Endothelial cell (in vitro differentiated cells): ENCODE results near the gene ROPN1L. TPM values are rescaled to one million over a fixed set of nuclear protein-coding genes. Genes with fewer than 3 reads are reported as not detected.

Experiments used
- DNase-seq: peaks from one replicate; pipeline ENCODE4 v3.0.0; 2021; ENCODE audit warnings: low spot score
- H3K27ac Mint-ChIP-seq: one replicate; pipeline ENCODE4 v1.8.0; 2021; ENCODE audit warnings: mixed read lengths, inconsistent platforms; ENCODE audit not compliant: unreplicated experiment
- H3K27me3 Mint-ChIP-seq: one replicate; pipeline ENCODE4 v1.8.0; 2021; ENCODE audit warnings: mild to moderate bottlenecking, moderate library complexity, mixed read lengths, inconsistent platforms; ENCODE audit not compliant: unreplicated experiment
- H3K36me3 Mint-ChIP-seq: one replicate; pipeline ENCODE4 v1.8.0; 2021; ENCODE audit warnings: mild to moderate bottlenecking, low read depth, mixed read lengths, inconsistent platforms; ENCODE audit not compliant: unreplicated experiment
- H3K4me1 Mint-ChIP-seq: one replicate; pipeline ENCODE4 v1.8.0; 2021; ENCODE audit warnings: mild to moderate bottlenecking, mixed read lengths, inconsistent platforms; ENCODE audit not compliant: unreplicated experiment
- H3K4me3 Mint-ChIP-seq: one replicate; pipeline ENCODE4 v1.8.0; 2021; ENCODE audit warnings: mild to moderate bottlenecking, mixed read lengths, inconsistent platforms; ENCODE audit not compliant: unreplicated experiment
- H3K9me3 Mint-ChIP-seq: one replicate; pipeline ENCODE4 v1.8.0; 2021; ENCODE audit warnings: mixed read lengths, inconsistent platforms; ENCODE audit not compliant: unreplicated experiment
- total RNA-seq: library from RNA; stranded (reverse); fragmentation: NEBNext Ultra II Directional; extraction: Animal tissue kit (Norgen Biotek cat#: 25700); gene quantifications from one replicate; pipeline ENCODE4 v1.2.1, GENCODE V29; 2021; ENCODE audit not compliant: unreplicated experiment
- TF ChIP-seq, protein P1 (sequence below): fragments of 200-600 bp; sonication (generic); IDR thresholded peaks from one replicate; pipeline ENCODE4 v1.5.0; 2021; ENCODE audit warnings: antibody characterized with exemption; ENCODE audit not compliant: unreplicated experiment

The ROPN1L gene
- total RNA-seq, 1 donor from 2014 or later = 4.0 TPM

DNA sequence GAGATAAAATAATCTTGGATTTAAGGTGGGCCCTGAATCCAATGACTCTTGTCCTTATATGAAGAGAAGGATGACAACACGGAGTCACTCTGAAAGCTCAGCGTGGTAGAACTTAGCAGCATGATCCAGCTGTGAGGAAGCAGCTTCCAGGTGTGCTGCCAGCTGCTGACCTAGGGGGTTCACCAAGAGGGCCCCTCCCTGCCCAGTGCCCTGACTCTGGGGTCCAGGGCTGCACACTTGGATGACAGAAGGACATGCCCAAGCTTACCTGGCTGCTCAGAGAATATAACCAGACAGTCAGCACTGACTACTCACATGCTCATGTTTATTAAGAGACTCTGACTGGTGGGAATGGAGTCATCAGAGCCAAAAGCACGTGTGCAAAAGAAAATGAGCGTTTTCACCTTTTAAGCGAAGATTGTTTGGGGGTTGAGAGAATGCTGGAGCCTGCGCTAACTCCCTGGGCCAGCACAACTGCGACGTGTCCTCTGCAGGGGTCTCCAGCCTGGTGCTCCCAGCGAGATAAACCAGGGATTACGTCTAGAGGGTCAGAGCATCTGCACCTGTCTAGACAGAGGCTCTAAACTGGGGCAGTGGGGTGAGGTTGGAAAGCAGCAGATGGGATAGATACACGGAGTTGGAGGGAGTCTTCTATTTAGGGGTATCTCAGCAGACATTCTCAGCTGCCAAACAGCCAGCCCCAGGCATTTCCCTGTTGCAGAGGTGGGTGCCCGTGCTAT is 41.3 kb downstream of the ROPN1L start:
- H3K36me3 Mint-ChIP-seq = peaks cover 6% of the 10 kb centered on the region
- TF ChIP-seq, protein P1, sequence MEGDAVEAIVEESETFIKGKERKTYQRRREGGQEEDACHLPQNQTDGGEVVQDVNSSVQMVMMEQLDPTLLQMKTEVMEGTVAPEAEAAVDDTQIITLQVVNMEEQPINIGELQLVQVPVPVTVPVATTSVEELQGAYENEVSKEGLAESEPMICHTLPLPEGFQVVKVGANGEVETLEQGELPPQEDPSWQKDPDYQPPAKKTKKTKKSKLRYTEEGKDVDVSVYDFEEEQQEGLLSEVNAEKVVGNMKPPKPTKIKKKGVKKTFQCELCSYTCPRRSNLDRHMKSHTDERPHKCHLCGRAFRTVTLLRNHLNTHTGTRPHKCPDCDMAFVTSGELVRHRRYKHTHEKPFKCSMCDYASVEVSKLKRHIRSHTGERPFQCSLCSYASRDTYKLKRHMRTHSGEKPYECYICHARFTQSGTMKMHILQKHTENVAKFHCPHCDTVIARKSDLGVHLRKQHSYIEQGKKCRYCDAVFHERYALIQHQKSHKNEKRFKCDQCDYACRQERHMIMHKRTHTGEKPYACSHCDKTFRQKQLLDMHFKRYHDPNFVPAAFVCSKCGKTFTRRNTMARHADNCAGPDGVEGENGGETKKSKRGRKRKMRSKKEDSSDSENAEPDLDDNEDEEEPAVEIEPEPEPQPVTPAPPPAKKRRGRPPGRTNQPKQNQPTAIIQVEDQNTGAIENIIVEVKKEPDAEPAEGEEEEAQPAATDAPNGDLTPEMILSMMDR = no peak
- H3K4me1 Mint-ChIP-seq = peaks cover 13% of the 10 kb centered on the region
- no peaks in the 10 kb centered on the region for H3K27me3 Mint-ChIP-seq
- no peak for DNase-seq
- no peak overlapping the region for H3K4me3 Mint-ChIP-seq
- H3K27ac Mint-ChIP-seq = no peak overlapping the region
- no peaks in the 10 kb centered on the region for H3K9me3 Mint-ChIP-seq

DNA sequence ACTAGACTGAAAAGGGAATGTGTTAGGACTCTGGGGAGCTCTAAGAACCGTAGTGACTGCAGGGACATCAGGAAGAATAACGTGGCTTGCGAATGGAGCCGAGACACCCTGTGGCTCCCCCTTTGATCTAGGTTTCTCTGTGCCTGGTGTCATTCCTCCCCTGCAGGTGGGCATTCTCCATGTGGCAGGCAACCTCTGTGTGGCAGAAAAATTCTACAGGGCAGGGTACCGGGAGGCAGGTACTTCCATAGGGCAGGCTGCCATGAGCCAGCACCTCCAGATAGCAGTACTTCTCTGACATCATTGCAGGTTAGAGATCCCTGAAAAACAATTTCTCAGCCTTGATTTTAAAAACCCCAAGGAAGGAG is 43.1 kb downstream of the ROPN1L start:
- TF ChIP-seq, protein P1 = no peak
- Mint-ChIP-seq H3K4me3 (no peak overlapping the region), H3K27me3 (peaks cover 1% of the 10 kb centered on the region), H3K4me1 (peaks cover 12% of the 10 kb centered on the region), H3K36me3 (peaks cover 3% of the 10 kb centered on the region), H3K9me3 (no peaks in the 10 kb centered on the region), H3K27ac (no peak overlapping the region)
- no peak for DNase-seq

DNA sequence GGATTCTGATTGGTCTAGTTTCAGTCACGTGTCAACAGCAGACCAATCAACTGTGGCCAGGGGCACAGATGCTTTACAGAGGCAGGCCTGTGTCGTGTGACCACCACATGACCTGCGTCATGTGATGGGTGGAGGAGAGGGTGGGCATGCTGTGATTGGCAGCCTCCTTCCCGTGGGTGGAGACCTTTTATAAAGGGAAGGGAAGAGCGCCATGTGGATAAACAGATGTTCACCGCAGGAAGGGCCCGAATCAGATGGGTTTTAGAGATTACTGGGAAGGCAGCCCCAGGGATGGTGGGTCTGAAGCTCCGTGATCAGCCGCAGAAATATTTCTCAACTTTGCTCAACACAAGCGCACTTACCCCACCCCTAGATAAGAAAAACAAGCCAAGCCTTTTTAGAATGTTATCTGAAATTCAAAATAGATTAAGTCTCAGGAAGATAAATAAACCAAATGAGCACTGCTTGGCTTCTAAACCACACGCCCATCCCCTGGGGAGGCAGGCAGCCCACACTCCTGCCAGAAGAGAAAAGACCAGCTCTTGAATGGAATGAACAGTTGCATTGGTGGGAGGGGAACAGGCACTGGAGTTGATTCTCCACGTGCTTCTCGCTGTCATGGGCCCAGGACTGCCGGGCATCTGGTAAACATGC is 43.6 kb downstream of the ROPN1L start:
- no peak overlapping the region for H3K27ac Mint-ChIP-seq
- peaks cover 17% of the 10 kb centered on the region for H3K4me1 Mint-ChIP-seq
- H3K9me3 Mint-ChIP-seq = no peaks in the 10 kb centered on the region
- DNase-seq = peak; percentile 21
- peaks cover 1% of the 10 kb centered on the region for H3K27me3 Mint-ChIP-seq
- H3K36me3 Mint-ChIP-seq = peaks cover 3% of the 10 kb centered on the region
- no peak overlapping the region for H3K4me3 Mint-ChIP-seq
- TF ChIP-seq, protein P1 = no peak

- Mint-ChIP-seq H3K4me3 (no peak overlapping the region), H3K27ac (no peak overlapping the region), H3K9me3 (no peaks in the 10 kb centered on the region), H3K36me3 (peaks cover 3% of the 10 kb centered on the region), H3K27me3 (peaks cover 1% of the 10 kb centered on the region), H3K4me1 (peaks cover 21% of the 10 kb centered on the region)
- TF ChIP-seq, protein P1 = no peak
- no peak for DNase-seq
Measured at GRCh38 chr5:10485897-10486296, 44.2 kb downstream of the ROPN1L start.
